Activated naive CD8-positive, alpha-beta T cell treated with anti-CD3 and anti-CD28 coated beads, Interleukin-2, amount 50 U/mL, for 24 hours (primary cell): ENCODE data around the gene CEP131.
"Not testable (repeated sequence)": the region's sequence is repeated elsewhere in the genome, so short reads cannot be mapped to it uniquely, and the experiment has no call there.

Source experiments
- ATAC-seq: fragments of 150-1000 bp; cut with Tn5 transposase; one replicate; pipeline ENCODE4 v1.10.0; 2021
- DNase-seq: peaks from one replicate; pipeline ENCODE4 v3.0.0; 2021
- H3K27ac Mint-ChIP-seq: one replicate; pipeline ENCODE4 v1.8.0; 2021; ENCODE audit warnings: mild to moderate bottlenecking, mixed read lengths
- H3K27me3 Mint-ChIP-seq: one replicate; pipeline ENCODE4 v1.8.0; 2021; ENCODE audit warnings: mixed read lengths
- H3K36me3 Mint-ChIP-seq: one replicate; pipeline ENCODE4 v1.8.0; 2021; ENCODE audit warnings: low read depth, mixed read lengths
- H3K4me1 Mint-ChIP-seq: one replicate; pipeline ENCODE4 v1.8.0; 2021; ENCODE audit warnings: mixed read lengths
- H3K4me3 Mint-ChIP-seq: one replicate; pipeline ENCODE4 v1.8.0; 2021; ENCODE audit warnings: mild to moderate bottlenecking, moderate library complexity, mixed read lengths
- H3K9me3 Mint-ChIP-seq: one replicate; pipeline ENCODE4 v1.8.0; 2021; ENCODE audit warnings: mixed read lengths

CEP131 gene

DNA sequence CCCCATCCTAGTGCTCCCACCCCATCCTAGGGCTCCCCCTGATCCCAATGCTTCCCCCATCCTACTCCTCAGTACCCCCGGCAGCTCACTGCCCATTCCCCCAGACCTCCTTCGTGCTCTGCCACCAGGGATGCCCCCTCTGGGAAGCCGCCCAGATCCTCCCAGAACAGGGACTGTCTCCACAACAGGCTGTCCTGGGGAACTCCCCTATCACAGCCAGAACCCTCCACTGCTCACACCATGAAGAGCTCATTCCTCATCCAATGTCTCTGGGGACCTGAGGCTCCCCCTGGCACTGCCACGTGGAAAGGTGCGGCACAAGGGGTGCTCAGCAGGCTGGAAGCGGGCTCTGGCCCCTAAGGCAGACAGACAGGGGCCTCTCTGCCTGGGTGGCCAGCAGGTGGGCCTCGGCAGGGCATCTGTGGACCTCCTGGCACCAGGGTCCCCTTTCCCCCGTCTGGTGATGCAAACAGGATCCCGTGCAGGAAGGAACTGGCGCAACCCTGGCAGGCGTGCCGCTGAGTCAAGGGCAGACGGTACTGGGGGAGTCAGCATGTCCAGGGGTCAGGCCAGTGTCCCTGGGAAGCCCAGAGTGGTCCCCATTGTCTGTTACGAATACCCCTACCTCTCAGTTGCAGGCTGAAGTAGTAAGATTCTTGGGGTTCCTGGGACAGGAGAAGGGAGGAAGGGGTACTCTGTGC, 72.2 kb downstream of the CEP131 start:
- no peaks in the 10 kb centered on the region for H3K4me1 Mint-ChIP-seq
- H3K27me3 Mint-ChIP-seq = no peaks in the 10 kb centered on the region
- DNase-seq (no peak), ATAC-seq (no peak)
- no peak overlapping the region for H3K4me3 Mint-ChIP-seq
- H3K36me3 Mint-ChIP-seq = no peaks in the 10 kb centered on the region
- no peak overlapping the region for H3K27ac Mint-ChIP-seq
- no peaks in the 10 kb centered on the region for H3K9me3 Mint-ChIP-seq

DNA sequence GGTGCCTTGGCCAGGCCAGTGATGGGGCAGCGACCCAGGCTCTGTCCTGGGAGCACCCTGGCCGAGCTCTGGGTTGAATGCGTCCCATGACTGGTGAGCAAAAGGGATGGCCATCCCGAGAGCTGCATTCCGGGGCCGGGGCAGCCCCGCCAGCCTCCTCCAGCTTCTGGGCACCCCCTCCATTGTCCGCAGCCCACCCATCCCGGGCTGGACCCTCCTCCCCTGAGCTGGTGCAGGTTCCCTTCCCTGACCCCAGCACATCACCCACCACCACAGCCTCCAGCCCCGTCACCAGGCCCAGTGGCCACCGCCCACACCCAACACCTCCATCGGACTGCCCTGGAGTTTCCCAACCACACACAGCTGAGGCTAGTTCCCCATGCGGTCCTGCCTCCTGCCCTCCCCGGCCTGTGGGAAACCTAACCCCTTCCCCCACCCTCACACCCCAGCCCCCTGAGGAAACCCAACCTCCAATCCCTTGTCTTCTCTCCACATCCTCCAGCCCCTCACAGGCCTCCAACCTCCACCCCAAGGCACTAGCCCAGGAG, 73.7 kb downstream of the CEP131 start:
- Mint-ChIP-seq H3K4me3 (no peak overlapping the region), H3K4me1 (no peaks in the 10 kb centered on the region), H3K27ac (no peak overlapping the region), H3K36me3 (no peaks in the 10 kb centered on the region), H3K27me3 (no peaks in the 10 kb centered on the region), H3K9me3 (no peaks in the 10 kb centered on the region)
- DNase-seq = no peak
- ATAC-seq = no peak

DNA sequence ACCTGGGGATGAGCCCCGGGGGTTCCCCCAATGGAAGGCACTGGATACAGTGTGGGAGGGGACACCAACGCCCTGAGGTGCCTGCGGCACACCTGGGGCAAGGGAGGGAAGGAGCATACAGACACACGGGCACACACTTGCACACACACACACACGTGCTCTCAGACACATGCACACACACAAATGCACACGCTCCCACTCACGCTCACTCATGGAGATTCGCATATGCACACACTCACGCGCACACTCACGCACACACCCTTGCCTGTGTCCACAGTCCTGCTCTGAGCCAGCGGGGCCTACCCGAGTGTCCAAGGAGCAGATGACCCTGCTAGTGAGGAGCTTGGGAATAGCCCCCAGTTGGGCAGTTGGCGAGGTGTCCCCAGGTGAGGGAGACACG, 74.2 kb downstream of the CEP131 start:
- Mint-ChIP-seq H3K27ac (no peak overlapping the region), H3K9me3 (no peaks in the 10 kb centered on the region), H3K27me3 (no peaks in the 10 kb centered on the region), H3K4me3 (no peak overlapping the region), H3K36me3 (no peaks in the 10 kb centered on the region), H3K4me1 (no peaks in the 10 kb centered on the region)
- DNase-seq (no peak), ATAC-seq (peak; percentile 15)

DNA sequence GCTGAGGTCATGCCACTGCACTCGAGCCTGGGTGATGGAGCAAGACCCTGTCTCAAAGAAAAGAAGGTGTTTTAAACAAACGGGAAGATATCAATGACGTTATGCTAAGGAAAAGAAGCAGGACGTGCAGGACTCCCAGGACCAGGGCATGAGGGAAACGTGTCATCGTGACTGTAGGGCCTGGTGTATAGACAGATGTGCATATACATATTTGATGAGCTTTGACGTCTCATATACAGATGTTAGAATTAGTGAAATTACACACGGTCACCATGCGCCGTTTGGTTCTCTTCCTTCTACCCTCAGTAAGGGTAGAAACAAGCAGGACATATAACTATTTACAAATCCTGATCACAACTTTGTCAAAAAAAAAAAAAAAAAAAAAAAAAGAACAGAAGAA, 75.1 kb downstream of the CEP131 start:
- Mint-ChIP-seq H3K36me3 (no peaks in the 10 kb centered on the region), H3K4me3 (no peak overlapping the region), H3K27ac (no peak overlapping the region), H3K9me3 (no peaks in the 10 kb centered on the region), H3K4me1 (no peaks in the 10 kb centered on the region), H3K27me3 (no peaks in the 10 kb centered on the region)
- DNase-seq = no peak
- no peak for ATAC-seq

DNA sequence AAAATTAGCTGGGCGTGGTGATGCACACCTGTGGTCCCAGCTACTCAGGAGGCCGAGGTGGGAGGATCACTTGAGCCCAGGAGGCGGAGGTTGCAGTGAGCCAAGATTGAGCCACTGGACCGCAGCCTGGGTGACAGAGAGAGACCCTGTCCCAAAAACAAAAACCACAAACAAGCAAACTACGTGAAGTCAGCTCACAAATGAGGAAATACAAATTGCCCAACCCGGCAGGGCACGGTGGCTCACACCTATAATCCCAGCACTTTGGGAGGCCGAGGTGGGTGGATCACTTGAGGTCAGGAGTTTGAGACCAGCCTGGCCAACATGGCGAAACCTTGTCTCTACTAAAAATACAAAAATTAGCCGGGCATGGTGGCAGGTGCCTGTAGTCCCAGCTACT, 76.6 kb downstream of the CEP131 start:
- not testable (repeated sequence) for H3K4me3 Mint-ChIP-seq, DNase-seq, H3K4me1 Mint-ChIP-seq, H3K27me3 Mint-ChIP-seq, H3K36me3 Mint-ChIP-seq, ATAC-seq, H3K9me3 Mint-ChIP-seq, H3K27ac Mint-ChIP-seq

DNA sequence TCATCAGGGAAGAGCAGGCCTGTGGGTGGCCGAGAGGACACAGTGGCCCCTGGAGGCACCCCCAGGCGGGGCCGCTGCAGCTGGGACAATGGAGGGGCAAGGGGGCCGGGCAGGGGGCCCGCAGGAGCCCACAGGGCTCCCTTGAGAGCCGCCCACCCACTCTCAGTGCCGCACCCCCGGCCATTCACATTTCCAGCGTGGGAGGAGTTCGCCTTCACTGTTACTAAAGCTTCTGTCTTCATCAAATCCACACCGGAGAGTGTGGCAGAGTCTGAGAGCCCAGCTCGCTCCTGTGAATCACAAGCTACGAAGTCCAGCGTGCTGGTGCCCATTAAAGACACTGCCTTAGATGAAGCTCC, 78.4 kb downstream of the CEP131 start:
- Mint-ChIP-seq H3K36me3 (no peaks in the 10 kb centered on the region), H3K27me3 (no peaks in the 10 kb centered on the region), H3K4me1 (no peaks in the 10 kb centered on the region), H3K9me3 (no peaks in the 10 kb centered on the region), H3K27ac (no peak overlapping the region), H3K4me3 (no peak overlapping the region)
- ATAC-seq (no peak), DNase-seq (no peak)

DNA sequence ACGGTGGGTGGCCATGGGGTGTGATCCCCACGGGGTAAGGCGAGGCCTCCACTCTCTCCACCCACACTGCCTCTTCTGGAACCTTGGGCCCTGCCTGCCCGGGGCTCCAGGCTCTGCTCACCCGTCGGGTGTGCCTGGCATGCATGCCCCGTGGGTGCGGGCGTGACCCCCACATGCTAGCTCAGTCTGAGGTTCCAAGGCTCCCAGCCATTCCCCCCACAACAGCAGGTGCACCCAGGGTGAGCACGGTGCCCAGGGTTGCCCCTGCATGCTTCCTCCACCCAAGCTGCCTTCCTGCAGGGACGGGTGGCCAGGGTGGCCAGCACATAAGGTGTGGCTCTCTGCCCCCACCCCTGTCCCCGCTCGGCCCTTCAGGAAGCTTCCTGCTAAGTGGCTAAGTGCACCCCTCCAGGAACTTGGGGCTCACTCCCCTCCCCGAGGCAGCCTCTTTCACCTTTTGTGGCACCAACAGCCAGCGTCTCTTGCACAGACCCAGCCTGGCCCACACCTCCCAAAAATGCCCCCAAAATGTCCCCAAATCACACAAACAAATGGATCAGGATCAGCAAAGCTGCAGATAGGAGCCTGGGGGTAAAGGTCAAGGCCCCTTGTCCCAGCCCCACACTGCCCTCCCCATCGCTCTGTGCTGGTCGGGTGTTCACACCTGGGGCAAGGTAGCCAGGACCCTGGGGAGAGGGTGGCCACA, 78.9 kb downstream of the CEP131 start:
- DNase-seq = no peak
- Mint-ChIP-seq H3K36me3 (no peaks in the 10 kb centered on the region), H3K9me3 (peaks cover 3% of the 10 kb centered on the region), H3K27ac (no peak overlapping the region), H3K4me3 (no peak overlapping the region), H3K4me1 (no peaks in the 10 kb centered on the region), H3K27me3 (no peaks in the 10 kb centered on the region)
- ATAC-seq = no peak

DNA sequence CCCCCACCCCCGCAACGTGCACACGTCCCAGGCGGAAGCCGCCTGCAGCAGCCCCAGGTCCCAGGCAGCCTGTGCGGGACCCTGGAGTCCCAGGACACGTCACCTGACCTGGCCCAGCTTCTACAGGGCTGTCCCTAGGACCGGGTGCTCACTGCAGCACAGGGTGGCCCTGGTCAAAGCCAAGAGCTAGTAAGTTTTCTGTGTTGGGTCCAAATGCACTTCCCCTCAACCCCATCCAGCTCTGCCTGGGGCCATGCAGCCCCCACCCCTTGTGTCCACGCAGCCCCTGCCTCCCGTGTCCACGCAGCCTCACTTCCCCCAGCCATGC, 79.6 kb downstream of the CEP131 start:
- no peak overlapping the region for H3K27ac Mint-ChIP-seq
- no peaks in the 10 kb centered on the region for H3K36me3 Mint-ChIP-seq
- no peaks in the 10 kb centered on the region for H3K27me3 Mint-ChIP-seq
- peaks cover 10% of the 10 kb centered on the region for H3K9me3 Mint-ChIP-seq
- DNase-seq (no peak), ATAC-seq (no peak)
- no peak overlapping the region for H3K4me3 Mint-ChIP-seq
- H3K4me1 Mint-ChIP-seq = peaks cover 2% of the 10 kb centered on the region

DNA sequence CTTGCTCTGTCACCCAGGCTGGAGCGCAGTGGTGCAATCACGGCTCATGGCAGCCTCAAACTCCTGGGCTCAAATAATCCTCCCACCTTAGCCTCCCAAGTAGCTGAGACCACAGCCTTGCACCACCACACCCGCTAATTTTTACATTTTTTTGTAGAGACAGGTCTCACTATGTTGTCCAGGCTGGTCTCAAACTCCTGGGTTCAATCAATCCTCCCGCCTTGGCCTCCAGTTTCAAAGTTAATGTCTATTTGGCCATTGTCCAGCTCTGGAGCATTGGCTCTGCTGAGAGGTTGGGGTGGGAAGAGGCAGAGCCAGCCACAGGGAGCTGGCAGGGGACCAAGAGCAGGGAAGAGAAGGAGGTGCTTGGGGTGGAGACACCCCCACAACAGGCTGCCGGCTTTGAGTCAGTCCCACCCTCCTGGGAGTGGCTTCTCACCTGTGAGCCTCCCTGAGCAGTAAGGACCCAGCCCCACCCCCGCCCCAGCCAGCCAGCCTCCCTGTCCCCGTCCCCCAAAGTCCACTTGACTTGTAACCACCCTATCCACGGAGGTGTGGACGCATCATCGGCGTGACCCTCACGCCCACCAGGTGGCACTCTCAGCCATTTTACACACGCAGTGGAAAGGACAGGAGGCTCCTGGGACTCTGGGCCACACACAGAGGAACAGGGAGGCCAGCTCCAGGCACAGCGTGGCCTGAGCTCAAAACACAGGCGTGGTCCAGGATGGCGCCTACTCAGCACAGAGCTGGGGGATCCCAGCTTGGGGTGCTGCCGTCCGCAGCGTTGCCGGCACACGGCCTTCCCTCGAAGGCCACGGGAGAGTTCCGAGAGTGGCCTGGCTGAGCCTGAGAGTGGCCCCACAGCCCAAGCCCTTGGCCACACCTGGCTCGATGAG, 80.2 kb downstream of the CEP131 start:
- Mint-ChIP-seq H3K4me3 (no peak overlapping the region), H3K9me3 (peaks cover 13% of the 10 kb centered on the region), H3K4me1 (peaks cover 4% of the 10 kb centered on the region), H3K27me3 (no peaks in the 10 kb centered on the region), H3K36me3 (no peaks in the 10 kb centered on the region), H3K27ac (no peak overlapping the region)
- DNase-seq (peak; percentile 74), ATAC-seq (peak; percentile 74)

DNA sequence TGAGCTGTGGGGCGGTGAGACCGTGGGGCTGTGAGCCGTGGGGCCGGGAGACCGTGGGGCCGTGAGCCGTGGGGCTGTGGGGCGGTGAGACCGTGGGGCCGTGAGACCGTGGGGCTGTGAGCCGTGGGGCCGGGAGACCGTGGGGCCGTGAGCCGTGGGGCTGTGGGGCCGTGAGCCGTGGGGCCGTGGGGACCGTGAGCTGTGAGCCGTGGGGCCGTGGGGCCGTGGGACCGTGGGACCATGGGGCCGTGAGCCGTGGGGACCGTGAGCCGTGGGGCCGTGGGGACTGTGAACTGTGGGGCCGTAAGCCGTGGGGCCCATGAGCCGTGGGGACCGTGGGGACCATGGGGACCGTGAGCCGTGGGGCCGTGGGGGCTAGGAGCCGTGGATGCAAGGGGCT, 82.1 kb downstream of the CEP131 start:
- no peak for ATAC-seq
- Mint-ChIP-seq H3K36me3 (no peaks in the 10 kb centered on the region), H3K9me3 (peaks cover 13% of the 10 kb centered on the region), H3K4me3 (no peak overlapping the region), H3K4me1 (peaks cover 4% of the 10 kb centered on the region), H3K27ac (no peak overlapping the region), H3K27me3 (no peaks in the 10 kb centered on the region)
- DNase-seq = no peak

DNA sequence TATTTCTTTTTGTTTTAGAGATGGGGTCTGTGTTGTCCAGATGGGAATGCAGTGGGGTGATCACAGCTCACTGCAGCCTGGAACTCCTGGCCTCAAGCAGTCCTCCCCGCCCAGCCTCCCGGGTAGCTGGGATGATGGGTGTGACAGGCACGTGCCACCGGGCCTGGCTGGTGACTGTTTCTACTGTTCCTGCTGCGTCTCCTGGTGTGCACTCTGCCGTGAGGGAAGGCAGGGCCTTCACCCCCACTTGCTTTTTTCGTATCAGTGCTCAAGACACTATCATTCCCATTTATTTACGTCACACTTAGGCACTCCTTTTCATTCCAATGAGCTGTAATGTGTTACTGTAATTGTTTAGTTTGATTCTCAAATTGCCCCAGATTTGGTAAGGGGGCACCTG, 82.7 kb downstream of the CEP131 start:
- Mint-ChIP-seq H3K27me3 (no peaks in the 10 kb centered on the region), H3K4me1 (peaks cover 4% of the 10 kb centered on the region), H3K9me3 (peaks cover 13% of the 10 kb centered on the region), H3K27ac (no peak overlapping the region), H3K4me3 (no peak overlapping the region), H3K36me3 (no peaks in the 10 kb centered on the region)
- ATAC-seq (no peak), DNase-seq (no peak)
